ENCODE data around the gene NFATC2. TPM values are rescaled to one million over a fixed set of nuclear protein-coding genes. Genes with fewer than 3 reads are reported as not detected.

Gene NFATC2
- total and polyA plus RNA-seq, 2 experiments from 2014 or later, result 4.9 to 8.3 TPM

DNA sequence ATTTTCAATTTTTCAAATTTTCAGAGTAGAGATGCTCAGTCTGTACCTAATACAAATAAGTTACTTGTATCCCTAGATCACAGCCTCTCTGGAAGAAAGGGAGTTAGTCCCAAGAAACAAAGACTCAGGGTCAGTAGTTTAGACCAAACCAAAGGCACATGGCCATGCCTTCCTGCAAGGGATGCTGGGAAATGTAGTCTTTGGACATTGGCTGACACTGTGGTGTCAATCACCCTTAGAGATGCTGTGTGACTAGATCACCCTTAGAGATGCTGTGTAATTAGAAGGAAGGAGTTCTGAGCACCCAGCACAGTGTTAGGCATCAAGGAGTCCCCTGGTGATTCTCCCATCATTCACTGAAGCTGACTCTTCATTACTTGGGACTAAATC lies 202.1 kb downstream of the NFATC2 start:
- H3K36me3 ChIP-seq (replicated peaks; ENCODE audit: insufficient read depth, low read depth), result no peaks in the 10 kb centered on the region
- H3K27ac ChIP-seq, result no peak overlapping the region
- H3K4me3 ChIP-seq, result no peak overlapping the region
- H3K79me2 ChIP-seq, result no peaks in the 10 kb centered on the region
- no peaks in the 10 kb centered on the region for H3K4me1 ChIP-seq (ENCODE audit: insufficient read depth)
- no peaks in the 10 kb centered on the region for H4K20me1 ChIP-seq (ENCODE audit: insufficient read depth, poor library complexity, severe bottlenecking)
- H2AFZ ChIP-seq, result no peak overlapping the region
- H3K27me3 ChIP-seq, result no peaks in the 10 kb centered on the region
- DNase-seq (ENCODE audit: low spot score), result no peak
- TF ChIP-seq, protein P1, sequence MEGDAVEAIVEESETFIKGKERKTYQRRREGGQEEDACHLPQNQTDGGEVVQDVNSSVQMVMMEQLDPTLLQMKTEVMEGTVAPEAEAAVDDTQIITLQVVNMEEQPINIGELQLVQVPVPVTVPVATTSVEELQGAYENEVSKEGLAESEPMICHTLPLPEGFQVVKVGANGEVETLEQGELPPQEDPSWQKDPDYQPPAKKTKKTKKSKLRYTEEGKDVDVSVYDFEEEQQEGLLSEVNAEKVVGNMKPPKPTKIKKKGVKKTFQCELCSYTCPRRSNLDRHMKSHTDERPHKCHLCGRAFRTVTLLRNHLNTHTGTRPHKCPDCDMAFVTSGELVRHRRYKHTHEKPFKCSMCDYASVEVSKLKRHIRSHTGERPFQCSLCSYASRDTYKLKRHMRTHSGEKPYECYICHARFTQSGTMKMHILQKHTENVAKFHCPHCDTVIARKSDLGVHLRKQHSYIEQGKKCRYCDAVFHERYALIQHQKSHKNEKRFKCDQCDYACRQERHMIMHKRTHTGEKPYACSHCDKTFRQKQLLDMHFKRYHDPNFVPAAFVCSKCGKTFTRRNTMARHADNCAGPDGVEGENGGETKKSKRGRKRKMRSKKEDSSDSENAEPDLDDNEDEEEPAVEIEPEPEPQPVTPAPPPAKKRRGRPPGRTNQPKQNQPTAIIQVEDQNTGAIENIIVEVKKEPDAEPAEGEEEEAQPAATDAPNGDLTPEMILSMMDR (IDR thresholded peaks at IDR 0.05; ENCODE audit: poor library complexity), result no peak
- no peak for TF ChIP-seq EZH2phosphoT487 (IDR thresholded peaks at IDR 0.05; ENCODE audit: low read depth, severe bottlenecking, unreplicated experiment)
- TF ChIP-seq EZH2 (IDR thresholded peaks at IDR 0.05; ENCODE audit: borderline replicate concordance), result no peak
- H3K9me2 ChIP-seq (replicated peaks; ENCODE audit: insufficient read depth), result no peaks in the 10 kb centered on the region
- no peak overlapping the region for H3K4me2 ChIP-seq
- H3K9me3 ChIP-seq (ENCODE audit: low read depth), result no peaks in the 10 kb centered on the region

DNA sequence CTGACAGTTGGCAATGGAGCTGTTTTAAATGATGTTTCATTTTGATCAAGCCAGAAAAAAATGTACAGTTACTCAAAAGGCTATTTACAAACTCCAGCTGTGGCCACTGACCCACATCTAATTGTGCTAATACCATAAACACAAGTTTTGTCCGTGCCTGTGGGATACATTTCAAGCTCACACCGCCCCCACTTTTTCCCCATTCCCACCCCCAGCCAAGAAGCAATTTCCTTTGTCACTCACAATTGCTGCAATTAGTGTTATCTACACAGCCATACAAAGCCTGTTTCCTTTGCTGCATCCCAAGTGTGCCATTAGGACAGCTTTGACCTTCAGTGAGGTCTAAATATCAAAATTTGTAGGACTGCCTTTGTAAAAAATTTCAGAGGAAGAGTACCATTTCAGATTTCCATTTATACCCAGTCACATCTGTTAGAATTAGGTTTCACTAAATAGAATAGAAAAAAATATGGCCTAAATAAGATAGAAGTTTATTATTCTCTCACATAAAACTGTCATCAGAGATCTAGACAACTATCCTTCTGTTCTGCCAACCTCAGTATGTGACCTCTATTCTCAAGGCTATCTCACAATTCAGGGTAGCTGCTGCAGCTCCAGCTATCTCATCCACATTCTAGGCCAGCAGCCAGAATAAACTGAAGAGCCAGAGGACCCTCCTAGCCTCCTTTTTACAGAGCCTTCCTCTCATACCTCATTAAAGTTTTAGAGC lies 202.6 kb downstream of the NFATC2 start:
- Histone ChIP-seq H3K4me2 (no peak overlapping the region), H3K79me2 (no peaks in the 10 kb centered on the region), H3K9me2 (replicated peaks; ENCODE audit: insufficient read depth) (no peaks in the 10 kb centered on the region), H3K27me3 (no peaks in the 10 kb centered on the region), H3K4me1 (ENCODE audit: insufficient read depth) (no peaks in the 10 kb centered on the region), H3K9me3 (ENCODE audit: low read depth) (no peaks in the 10 kb centered on the region), H2AFZ (no peak overlapping the region), H3K4me3 (no peak overlapping the region), H3K27ac (no peak overlapping the region), H4K20me1 (ENCODE audit: insufficient read depth, poor library complexity, severe bottlenecking) (no peaks in the 10 kb centered on the region), H3K36me3 (replicated peaks; ENCODE audit: insufficient read depth, low read depth) (no peaks in the 10 kb centered on the region)
- no peak for TF ChIP-seq EZH2 (IDR thresholded peaks at IDR 0.05; ENCODE audit: borderline replicate concordance)
- no peak for DNase-seq (ENCODE audit: low spot score)
- 47% methylated on average over 2 of the region's 2 CpGs for WGBS (ENCODE audit: low lambda C conversion rate, missing lambda C conversion rate)

DNA sequence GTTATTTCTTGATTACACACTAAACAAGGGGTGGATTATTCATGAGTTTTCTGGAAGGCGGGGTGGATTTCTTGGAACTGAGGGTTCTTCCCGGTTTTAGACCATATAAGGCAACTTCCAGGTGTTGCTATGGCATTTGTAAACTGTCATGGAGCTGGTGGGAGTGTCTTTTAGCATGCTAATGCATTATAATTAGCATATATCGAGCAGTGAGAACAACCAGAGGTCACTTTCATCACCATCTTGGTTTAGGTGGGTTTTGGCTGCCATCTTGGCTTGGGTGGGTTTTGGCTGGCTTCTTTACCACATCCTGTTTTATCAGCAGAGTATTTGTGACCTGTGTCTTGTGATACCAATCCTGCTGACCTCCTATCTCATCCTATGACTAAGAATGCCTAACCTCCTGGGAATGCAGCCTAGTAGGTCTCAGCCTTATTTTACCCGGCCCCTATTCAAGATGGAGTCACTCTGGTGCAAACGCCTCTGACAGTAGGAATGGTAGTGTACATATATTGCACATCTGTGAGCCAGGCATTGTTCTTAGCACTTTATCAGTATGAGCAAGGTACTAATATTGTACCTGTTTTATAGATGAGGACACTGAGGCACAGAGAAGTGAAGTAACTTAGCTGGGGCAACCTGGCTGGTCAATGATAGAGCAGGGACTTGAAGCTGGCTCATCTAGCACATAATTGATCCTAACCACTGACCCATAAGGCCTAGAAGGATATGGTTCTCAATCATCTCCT lies 203.7 kb downstream of the NFATC2 start:
- TF ChIP-seq, protein P1 (IDR thresholded peaks at IDR 0.05; ENCODE audit: poor library complexity), result no peak
- TF ChIP-seq EZH2phosphoT487 (IDR thresholded peaks at IDR 0.05; ENCODE audit: low read depth, severe bottlenecking, unreplicated experiment), result no peak
- TF ChIP-seq EZH2 (IDR thresholded peaks at IDR 0.05; ENCODE audit: borderline replicate concordance), result no peak
- H3K27me3 ChIP-seq, result no peaks in the 10 kb centered on the region
- no peak overlapping the region for H3K4me2 ChIP-seq
- no peak overlapping the region for H3K27ac ChIP-seq
- no peaks in the 10 kb centered on the region for H3K36me3 ChIP-seq (replicated peaks; ENCODE audit: insufficient read depth, low read depth)
- H3K4me1 ChIP-seq (ENCODE audit: insufficient read depth), result no peaks in the 10 kb centered on the region
- no peaks in the 10 kb centered on the region for H4K20me1 ChIP-seq (ENCODE audit: insufficient read depth, poor library complexity, severe bottlenecking)
- H3K9me3 ChIP-seq (ENCODE audit: low read depth), result no peaks in the 10 kb centered on the region
- no peak overlapping the region for H2AFZ ChIP-seq
- no peak for DNase-seq (ENCODE audit: low spot score)
- H3K79me2 ChIP-seq, result no peaks in the 10 kb centered on the region
- no peak overlapping the region for H3K4me3 ChIP-seq
- 86% methylated on average over 5 of the region's 5 CpGs for WGBS (ENCODE audit: low lambda C conversion rate, missing lambda C conversion rate)
- H3K9me2 ChIP-seq (replicated peaks; ENCODE audit: insufficient read depth), result no peaks in the 10 kb centered on the region

DNA sequence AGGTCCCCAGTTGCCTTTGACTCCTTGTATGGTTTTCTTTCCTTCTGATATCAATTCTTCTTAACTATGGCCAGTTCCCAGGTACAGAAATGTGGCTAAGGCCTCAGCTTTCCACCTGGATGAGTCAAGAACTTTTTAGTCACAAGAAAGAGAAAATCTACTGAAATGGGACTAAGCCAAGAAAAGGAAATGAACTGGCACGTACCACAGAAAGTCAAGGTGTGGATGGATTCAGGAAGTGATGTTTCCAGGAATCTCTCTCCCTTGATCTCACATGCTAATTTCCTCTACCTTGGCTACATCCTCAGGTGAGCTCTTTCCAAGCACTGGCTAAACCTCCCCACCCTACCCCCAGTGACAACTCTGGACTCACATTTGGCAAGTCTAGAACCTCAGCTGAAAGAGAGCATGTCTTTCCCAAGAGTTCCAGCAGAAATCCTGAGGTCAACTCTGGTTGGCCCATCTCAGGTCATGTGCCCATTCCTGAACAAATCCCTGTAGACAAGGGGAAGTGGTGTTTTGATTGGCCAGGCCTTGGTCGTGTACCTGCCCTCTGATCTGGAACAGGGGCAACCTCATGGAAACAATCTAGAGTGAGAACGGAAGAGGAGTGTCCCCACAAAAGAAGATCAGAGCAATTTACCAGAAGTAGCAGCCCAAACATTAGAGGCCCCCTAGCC lies 205.3 kb downstream of the NFATC2 start:
- no peak overlapping the region for H3K4me2 ChIP-seq
- H3K4me1 ChIP-seq (ENCODE audit: insufficient read depth), result no peaks in the 10 kb centered on the region
- H2AFZ ChIP-seq, result no peak overlapping the region
- WGBS (ENCODE audit: low lambda C conversion rate, missing lambda C conversion rate), result 86% methylated on average over 3 of the region's 3 CpGs
- H3K9me2 ChIP-seq (replicated peaks; ENCODE audit: insufficient read depth), result no peaks in the 10 kb centered on the region
- no peak overlapping the region for H3K4me3 ChIP-seq
- H3K9me3 ChIP-seq (ENCODE audit: low read depth), result no peaks in the 10 kb centered on the region
- no peak overlapping the region for H3K27ac ChIP-seq
- TF ChIP-seq EZH2 (IDR thresholded peaks at IDR 0.05; ENCODE audit: borderline replicate concordance) (no peak), EZH2phosphoT487 (IDR thresholded peaks at IDR 0.05; ENCODE audit: low read depth, severe bottlenecking, unreplicated experiment) (no peak)
- TF ChIP-seq, protein P1 (IDR thresholded peaks at IDR 0.05; ENCODE audit: poor library complexity), result no peak
- H3K79me2 ChIP-seq, result no peaks in the 10 kb centered on the region
- no peaks in the 10 kb centered on the region for H3K27me3 ChIP-seq
- no peaks in the 10 kb centered on the region for H4K20me1 ChIP-seq (ENCODE audit: insufficient read depth, poor library complexity, severe bottlenecking)
- H3K36me3 ChIP-seq (replicated peaks; ENCODE audit: insufficient read depth, low read depth), result no peaks in the 10 kb centered on the region
- no peak for DNase-seq (ENCODE audit: low spot score)
